SK-N-SH treated with all-trans-retinoic acid at 6 μM for 48 hours (cell line): ENCODE results near the gene VOPP1.

Source experiments
- ATAC-seq: fragments of 200-7000 bp; cut with Tn5 transposase; 3 replicates; pipeline ENCODE4 v1.9.1; 2020; ENCODE audit warnings: mild to moderate bottlenecking, moderate library complexity
- ARNTL ChIP-seq: fragments of 450-650 bp; formaldehyde crosslinking; IDR thresholded peaks from 2 replicates; pipeline ENCODE4 v1.5.0; 2020; ENCODE audit warnings: low read depth, mild to moderate bottlenecking, moderate library complexity, borderline replicate concordance
- BACH2 ChIP-seq: fragments of 250-450 bp; sonication (Bioruptor Pico); IDR thresholded peaks from 2 replicates; pipeline ENCODE4 v1.9.0; 2021; ENCODE audit warnings: mild to moderate bottlenecking, borderline replicate concordance
- CSRNP3 ChIP-seq: fragments of 250-450 bp; sonication (Bioruptor Pico); IDR thresholded peaks from 2 replicates; pipeline ENCODE4 v1.5.1; 2021; ENCODE audit warnings: mild to moderate bottlenecking, moderate library complexity
- GLIS3 ChIP-seq: fragments of 250-450 bp; sonication (Bioruptor Pico); IDR thresholded peaks from 2 replicates; pipeline ENCODE4 v1.5.0; 2020; ENCODE audit warnings: mild to moderate bottlenecking, moderate library complexity
- ISL1 ChIP-seq: fragments of 250-450 bp; sonication (Bioruptor Pico); IDR thresholded peaks from 2 replicates; pipeline ENCODE4 v2.1.2; 2022; ENCODE audit warnings: mild to moderate bottlenecking, moderate library complexity
- OSR1 ChIP-seq: fragments of 250-450 bp; sonication (Bioruptor Pico); IDR thresholded peaks from 2 replicates; pipeline ENCODE4 v1.8.0; 2022; ENCODE audit warnings: moderate library complexity, mild to moderate bottlenecking, inconsistent platforms
- PATZ1 ChIP-seq: fragments of 250-450 bp; sonication (Bioruptor Pico); IDR thresholded peaks from 2 replicates; pipeline ENCODE4 v1.8.0; 2020; ENCODE audit warnings: mild to moderate bottlenecking, moderate library complexity, borderline replicate concordance
- POU6F1 ChIP-seq: fragments of 250-450 bp; sonication (Bioruptor Pico); IDR thresholded peaks from 2 replicates; pipeline ENCODE4 v1.8.0; 2021; ENCODE audit warnings: low read depth, mild to moderate bottlenecking, moderate library complexity, borderline replicate concordance
- PPARA ChIP-seq: fragments of 250-450 bp; sonication (Bioruptor Pico); IDR thresholded peaks from 2 replicates; pipeline ENCODE4 v1.5.0; 2020; ENCODE audit warnings: mild to moderate bottlenecking, borderline replicate concordance
- SNAI2 ChIP-seq: fragments of 250-450 bp; sonication (Bioruptor Pico); IDR thresholded peaks from 2 replicates; pipeline ENCODE4 v1.5.0; 2020; ENCODE audit warnings: mild to moderate bottlenecking, moderate library complexity
- TCF4 ChIP-seq: fragments of 250-450 bp; sonication (Bioruptor Pico); IDR thresholded peaks from 2 replicates; pipeline ENCODE4 v1.8.0; 2021; ENCODE audit warnings: mild to moderate bottlenecking, moderate library complexity, borderline replicate concordance
- TOX ChIP-seq: fragments of 250-450 bp; sonication (Bioruptor Pico); IDR thresholded peaks from 2 replicates; pipeline ENCODE4 v1.8.0; 2021; ENCODE audit warnings: mild to moderate bottlenecking, moderate library complexity, borderline replicate concordance
- TSHZ2 ChIP-seq: fragments of 250-450 bp; sonication (Bioruptor Pico); IDR thresholded peaks from 2 replicates; pipeline ENCODE4 v1.5.0; 2020; ENCODE audit warnings: mild to moderate bottlenecking, moderate library complexity
- ZC3H10 ChIP-seq: fragments of 250-450 bp; sonication (Bioruptor Pico); IDR thresholded peaks from 2 replicates; pipeline ENCODE4 v1.5.1; 2021; ENCODE audit warnings: mild to moderate bottlenecking, moderate library complexity
- ZFP3 ChIP-seq: fragments of 250-450 bp; sonication (Bioruptor Pico); IDR thresholded peaks from 2 replicates; pipeline ENCODE4 v1.5.0; 2020; ENCODE audit warnings: mild to moderate bottlenecking, moderate library complexity
- ZFP30 ChIP-seq: fragments of 450-650 bp; formaldehyde crosslinking; IDR thresholded peaks from 2 replicates; pipeline ENCODE4 v1.5.0; 2022; ENCODE audit warnings: mild to moderate bottlenecking, moderate library complexity
- ZNF565 ChIP-seq: fragments of 450-650 bp; formaldehyde crosslinking; conservative IDR thresholded peaks from 2 replicates; pipeline ENCODE4 v1.5.0; 2020; ENCODE audit warnings: low read depth, mild to moderate bottlenecking, moderate library complexity
- ZNF8 ChIP-seq: fragments of 450-650 bp; formaldehyde crosslinking; IDR thresholded peaks from 2 replicates; pipeline ENCODE4 v1.5.0; 2020; ENCODE audit warnings: mild to moderate bottlenecking, moderate library complexity

Gene VOPP1

GRCh38 chr7:55570218-55570873 lies 2.0 kb downstream of the VOPP1 start (continued):
- TF ChIP-seq PATZ1 (CRISPR knock-in tag) (no peak), OSR1 (CRISPR knock-in tag) (no peak), TCF4 (no peak), SNAI2 (no peak), ZC3H10 (no peak), CSRNP3 (CRISPR knock-in tag) (no peak), ZFP30 (CRISPR knock-in tag) (no peak), BACH2 (CRISPR knock-in tag) (no peak), POU6F1 (CRISPR knock-in tag) (no peak)

- no peak for ATAC-seq
- TF ChIP-seq TOX (no peak), POU6F1 (CRISPR knock-in tag) (no peak), ARNTL (no peak), PATZ1 (CRISPR knock-in tag) (no peak), PPARA (CRISPR knock-in tag) (no peak), TSHZ2 (no peak), ZNF8 (CRISPR knock-in tag) (no peak), TCF4 (no peak), ZC3H10 (no peak), ZFP3 (CRISPR knock-in tag) (no peak), ZNF565 (CRISPR knock-in tag) (no peak), CSRNP3 (CRISPR knock-in tag) (no peak), GLIS3 (CRISPR knock-in tag) (no peak), ISL1 (CRISPR knock-in tag) (no peak), OSR1 (CRISPR knock-in tag) (no peak), ZFP30 (CRISPR knock-in tag) (no peak), BACH2 (CRISPR knock-in tag) (no peak)
Observed at GRCh38 chr7:55569797-55570196, 2.5 kb downstream of the VOPP1 start.
